DND-41 (cell line): ENCODE results near the gene MEF2C.

Experiments
- CTCF ChIP-seq: IDR thresholded peaks from 2 replicates; pipeline ENCODE4 v1.5.1; 2012; ENCODE audit warnings: borderline replicate concordance, low read length, moderate library complexity, mild to moderate bottlenecking; ENCODE audit not compliant: poor library complexity, severe bottlenecking; ENCODE audit errors: extremely low read depth
- EZH2 ChIP-seq: IDR thresholded peaks from 3 replicates; pipeline ENCODE4 v1.6.1; 2012; ENCODE audit warnings: borderline replicate concordance, low read depth, mild to moderate bottlenecking, moderate library complexity, low read length, inconsistent platforms; ENCODE audit not compliant: severe bottlenecking

- TF ChIP-seq CTCF = no peak
- TF ChIP-seq EZH2 = no peak
These were observed 56.1 kb downstream of the MEF2C start for GRCh38 chr5:88826646-88827585.
